Transverse colon (tissue), 3 donors: Measurements from ENCODE around the gene SLC39A6.
"Not testable (repeated sequence)": the region's sequence is repeated elsewhere in the genome, so short reads cannot be mapped to it uniquely, and the experiment has no call there.

Experiments
- CTCF ChIP-seq, 5 experiments: fragments of 200-600 bp in 3 of 5; fragments of 450-650 bp in 2 of 5; sonication (generic) in 3 of 5; IDR thresholded peaks; 1 replicate in 2 of 5; 2 replicates in 3 of 5; pipeline ENCODE4 v1.5.1; 2016 to 2017; ENCODE audit warnings: antibody characterized with exemption in 5 of 5, inconsistent platforms in 3 of 5, mild to moderate bottlenecking in 2 of 5, moderate library complexity in 1 of 5
- POLR2A ChIP-seq: fragments of 450-650 bp; IDR thresholded peaks from one replicate; pipeline ENCODE4 v1.6.1; 2016; ENCODE audit warnings: antibody characterized with exemption, mild to moderate bottlenecking, moderate library complexity

GRCh38 chr18:36064809-36065079, 64.4 kb downstream of the SLC39A6 start:
- not testable (repeated sequence) for TF ChIP-seq POLR2A; CTCF (IDR thresholded peaks at IDR 0.05)
